HG03575 (cell line): Measurements from ENCODE around the gene ZNF839.
"Not testable (repeated sequence)": the region's sequence is repeated elsewhere in the genome, so short reads cannot be mapped to it uniquely, and the experiment has no call there.

Source experiments
- ATAC-seq: cut with Tn5 transposase; IDR thresholded peaks from one replicate; pipeline ENCODE4 v1.9.1; 2021; ENCODE audit not compliant: unreplicated experiment, insufficient number of reproducible peaks, low FRiP score; ENCODE audit errors: extremely low read depth

The ZNF839 gene

GRCh38 chr14:102304611-102305506 lies 14.7 kb upstream of the ZNF839 start, which contains the start of gene MOK:
Gene MOK (minus strand): TSS chr14:102305164. CDS start chr14:102304968, 196 bp downstream.
- ATAC-seq = peak; percentile 54

GRCh38 chr14:102314242-102315011 lies 5.1 kb upstream of the ZNF839 start:
- ATAC-seq = no peak

- no peak for ATAC-seq
These were observed 4.4 kb upstream of the ZNF839 start for GRCh38 chr14:102315121-102315520.

- ATAC-seq = no peak
These were observed 3.2 kb upstream of the ZNF839 start for GRCh38 chr14:102316338-102316742.

GRCh38 chr14:102316743-102317563 lies 2.6 kb upstream of the ZNF839 start:
- peak; percentile 38 for ATAC-seq

GRCh38 chr14:102317564-102318248 lies 1.8 kb upstream of the ZNF839 start:
- ATAC-seq = no peak

- ATAC-seq = no peak
These were observed 717 bp upstream of the ZNF839 start for GRCh38 chr14:102318781-102319276.

- ATAC-seq = no peak
These were observed 601 bp downstream of the ZNF839 start for GRCh38 chr14:102320033-102320660.

GRCh38 chr14:102320671-102321455 lies 1.3 kb downstream of the ZNF839 start:
- no peak for ATAC-seq

- no peak for ATAC-seq
These were observed 2.2 kb downstream of the ZNF839 start for GRCh38 chr14:102321456-102322422.

- no peak for ATAC-seq
These were observed 3.6 kb downstream of the ZNF839 start for GRCh38 chr14:102323102-102323501.

- no peak for ATAC-seq
These were observed 6.3 kb downstream of the ZNF839 start for GRCh38 chr14:102325791-102326345.

GRCh38 chr14:102326583-102326982 lies 7.0 kb downstream of the ZNF839 start:
- ATAC-seq = no peak

GRCh38 chr14:102329381-102329780 lies 9.8 kb downstream of the ZNF839 start:
- ATAC-seq = not testable (repeated sequence)

GRCh38 chr14:102330806-102331205 lies 11.3 kb downstream of the ZNF839 start:
- no peak for ATAC-seq

- ATAC-seq = no peak
These were observed 13.8 kb downstream of the ZNF839 start for GRCh38 chr14:102333390-102333789.
